GM12873 (cell line): ENCODE data around the gene CPN2.

ENCODE experiments used
- CTCF ChIP-seq: IDR thresholded peaks from 2 replicates; pipeline ENCODE4 v1.5.1; 2012; ENCODE audit warnings: low read depth, mild to moderate bottlenecking, moderate library complexity, low read length, control low read depth; ENCODE audit not compliant: insufficient read depth; ENCODE audit errors: missing control alignments

CPN2 gene

GRCh38 chr3:194312186-194312742 is 38.9 kb downstream of the CPN2 start:
- TF ChIP-seq CTCF = no peak

- TF ChIP-seq CTCF = no peak
These were observed 40.1 kb downstream of the CPN2 start for GRCh38 chr3:194311000-194311399.

- TF ChIP-seq CTCF = no peak
These were observed 40.9 kb downstream of the CPN2 start for GRCh38 chr3:194310060-194310835.

DNA sequence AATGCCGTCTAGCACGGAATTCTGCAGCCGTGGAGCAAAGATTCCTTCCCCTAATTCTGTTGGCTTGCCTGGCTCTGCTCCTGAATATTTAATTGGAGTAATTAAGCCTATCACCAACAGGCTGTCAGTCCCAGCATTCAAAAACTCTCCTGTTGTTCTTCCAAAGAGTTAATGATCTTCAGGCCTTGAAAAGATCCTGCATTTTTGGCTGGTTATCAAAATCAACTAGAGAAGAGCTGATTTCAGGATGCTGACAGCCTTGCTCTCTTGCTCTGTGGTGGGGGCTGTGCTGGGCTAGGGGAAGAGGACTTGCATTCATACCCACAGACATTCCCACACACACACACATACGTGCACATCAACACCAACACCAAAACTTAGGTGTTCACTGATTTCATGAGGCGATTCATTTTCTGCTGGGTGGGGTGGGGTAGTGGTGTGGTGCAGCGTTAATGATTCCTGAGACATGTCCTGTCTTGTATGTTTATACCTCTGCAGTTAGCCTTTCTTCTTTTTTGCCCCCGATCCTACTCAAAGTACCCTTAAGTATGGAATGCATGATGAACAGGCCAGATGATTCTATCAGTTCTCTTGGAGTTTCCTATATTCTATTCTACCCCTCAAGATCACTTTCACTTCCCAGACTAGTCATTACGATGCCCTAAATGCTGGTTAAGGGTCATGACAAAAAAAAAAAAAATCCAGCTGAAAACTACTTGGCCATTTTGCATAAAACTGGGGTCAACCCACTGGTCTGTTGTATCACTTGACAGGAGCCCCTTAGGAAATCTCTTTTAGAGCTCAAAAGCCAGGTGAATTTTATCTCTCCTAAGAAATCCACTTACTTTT is 42.3 kb downstream of the CPN2 start:
- no peak for TF ChIP-seq CTCF

DNA sequence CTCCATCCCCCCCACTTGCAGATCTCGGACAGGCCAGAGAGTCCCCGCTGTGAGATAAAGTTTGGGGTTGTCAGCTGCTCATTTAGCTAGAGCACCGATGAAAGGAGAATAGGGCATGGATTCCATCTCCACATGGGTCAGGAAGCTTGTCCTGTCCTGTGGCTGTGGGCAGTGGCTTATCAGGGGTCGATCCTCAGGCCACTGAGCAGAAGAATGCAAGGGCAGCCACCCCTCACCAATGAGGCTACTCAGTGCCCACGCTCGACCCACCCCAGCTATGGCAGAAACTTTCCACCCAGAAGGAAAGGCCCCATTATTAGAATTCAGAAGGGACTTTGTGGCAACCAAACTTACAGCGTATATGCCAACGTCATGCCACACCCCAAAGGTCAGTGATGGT is 43.3 kb downstream of the CPN2 start:
- no peak for TF ChIP-seq CTCF

- TF ChIP-seq CTCF = no peak
These were observed 44.1 kb downstream of the CPN2 start for GRCh38 chr3:194306771-194307640.
